Superior temporal gyrus (tissue), 1 donor: ENCODE measurements around the gene RDH13.
A peak's percentile ranks its signal among the peaks of the same experiment; 100 is the strongest.
"Not testable (repeated sequence)": the region's sequence is repeated elsewhere in the genome, so short reads cannot be mapped to it uniquely, and the experiment has no call there.

ENCODE experiments used
- DNase-seq: peaks from one replicate; pipeline ENCODE4 v3.0.0-alpha.2; 2016; ENCODE audit errors: extremely low spot score

Gene RDH13

DNA sequence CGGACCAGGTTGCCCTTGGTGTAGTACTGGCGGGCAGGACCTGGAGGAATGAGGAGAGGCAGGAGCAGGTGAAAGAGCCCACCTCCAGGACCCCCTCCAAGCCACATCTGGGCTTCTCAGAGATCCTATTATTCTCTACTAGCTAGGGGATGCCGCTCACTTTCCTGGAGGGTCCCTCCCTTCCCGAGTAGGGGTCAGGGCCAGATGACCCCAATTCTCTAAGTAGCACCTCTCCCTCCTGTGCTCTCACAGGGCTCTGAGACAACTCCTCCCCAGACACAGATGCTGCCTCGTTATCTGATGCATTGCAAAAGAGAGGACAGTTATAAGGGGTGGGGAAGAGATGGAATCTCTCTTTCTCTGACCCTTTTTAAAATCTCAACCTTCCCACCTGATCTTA lies 47.8 kb downstream of the RDH13 start:
- DNase-seq = no peak

DNA sequence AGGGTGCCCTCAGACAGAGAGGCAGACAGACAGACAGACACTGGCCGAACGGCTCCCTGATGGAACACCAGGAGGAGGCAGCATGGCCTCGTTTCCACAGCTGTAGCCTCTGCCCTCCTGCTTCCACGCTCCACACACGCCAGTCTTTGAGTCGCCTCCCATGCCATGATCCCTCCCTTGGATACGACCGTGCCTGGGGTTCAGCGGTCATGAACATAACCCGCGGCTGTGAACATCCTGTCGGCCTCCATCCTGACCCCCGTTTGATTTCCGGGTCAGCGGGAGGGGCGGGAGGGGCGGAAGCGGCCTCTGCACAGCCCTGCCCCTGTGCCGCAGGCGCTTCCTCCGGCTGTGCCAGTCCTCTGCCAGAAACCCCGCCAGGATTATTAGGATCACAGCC lies 48.2 kb downstream of the RDH13 start:
- no peak for DNase-seq

DNA sequence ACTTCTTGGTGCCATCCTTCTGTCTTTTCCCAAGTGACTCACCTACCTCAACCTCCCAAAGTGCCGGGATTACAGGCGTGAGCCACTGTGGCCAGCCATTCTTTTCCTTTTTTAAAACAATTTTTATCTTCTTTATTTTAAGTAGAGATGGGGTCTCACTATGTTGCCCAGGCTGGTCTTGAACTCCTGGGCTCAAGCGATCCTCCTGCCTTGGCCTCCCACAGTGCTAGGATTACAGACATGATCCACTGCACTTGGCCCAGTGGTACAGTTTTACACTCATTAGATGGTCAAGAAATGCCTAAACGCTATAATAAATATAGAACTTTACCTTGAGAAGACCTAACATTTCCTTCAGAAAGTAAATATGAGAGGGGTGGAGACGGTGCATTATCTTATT lies 49.4 kb downstream of the RDH13 start:
- DNase-seq = no peak

DNA sequence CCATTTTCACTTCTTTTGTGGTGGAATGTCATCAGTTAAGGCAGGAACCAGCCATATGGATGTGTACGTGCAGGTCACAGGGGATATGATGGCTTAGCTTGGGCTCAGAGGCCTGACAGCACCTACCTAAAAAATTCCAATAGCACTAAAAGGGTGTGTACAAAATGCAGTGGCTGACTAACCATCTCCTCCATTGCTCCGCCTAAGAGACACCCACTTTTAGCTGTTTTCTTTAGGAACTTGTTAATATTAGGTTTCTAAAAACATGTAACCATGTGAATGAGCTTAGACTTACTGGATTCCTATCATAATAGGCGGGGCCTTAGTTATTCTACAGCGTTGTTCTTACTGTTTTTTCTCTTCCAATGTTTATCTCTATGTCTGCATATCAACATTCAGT lies 50.6 kb downstream of the RDH13 start:
- no peak for DNase-seq

DNA sequence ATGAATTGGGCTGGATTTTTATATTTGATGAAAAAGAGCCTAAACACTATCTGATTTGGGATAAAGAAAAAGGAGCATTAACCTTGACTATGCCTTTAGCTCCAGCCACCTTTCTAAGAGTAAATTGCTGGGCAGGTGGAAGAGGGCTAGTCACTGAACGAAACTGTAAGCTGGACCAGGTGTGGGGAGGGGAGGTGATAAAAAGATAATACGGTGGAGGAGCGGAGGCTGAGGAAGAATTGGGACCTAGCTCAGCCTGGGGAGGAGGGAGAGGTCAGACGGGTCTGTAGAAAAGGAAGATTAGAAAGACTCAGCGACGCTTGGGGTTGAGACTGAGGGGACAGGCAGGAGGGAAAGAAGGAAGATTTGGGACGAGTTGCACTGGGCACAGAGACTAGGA lies 52.4 kb downstream of the RDH13 start:
- not testable (repeated sequence) for DNase-seq

DNA sequence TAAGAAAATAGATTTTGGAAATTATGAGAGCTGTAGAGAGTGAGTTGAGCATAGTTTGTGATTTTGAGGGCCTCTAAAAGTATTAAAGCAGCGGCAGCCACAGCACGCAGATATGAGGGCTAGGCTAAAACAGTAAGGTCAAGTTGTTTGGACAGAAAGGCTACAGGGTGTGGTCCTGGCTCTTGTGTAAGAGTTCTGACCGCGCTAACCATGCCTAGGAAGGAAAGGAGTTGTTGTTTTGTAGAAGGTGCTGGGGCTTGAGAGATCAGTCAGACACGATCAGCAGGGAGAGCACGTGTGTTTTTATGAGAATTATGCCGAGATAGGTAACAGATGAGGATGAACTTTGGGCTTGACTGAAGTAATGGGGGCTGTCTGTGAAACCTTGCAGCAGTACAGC lies 54.2 kb downstream of the RDH13 start:
- DNase-seq = not testable (repeated sequence)

DNA sequence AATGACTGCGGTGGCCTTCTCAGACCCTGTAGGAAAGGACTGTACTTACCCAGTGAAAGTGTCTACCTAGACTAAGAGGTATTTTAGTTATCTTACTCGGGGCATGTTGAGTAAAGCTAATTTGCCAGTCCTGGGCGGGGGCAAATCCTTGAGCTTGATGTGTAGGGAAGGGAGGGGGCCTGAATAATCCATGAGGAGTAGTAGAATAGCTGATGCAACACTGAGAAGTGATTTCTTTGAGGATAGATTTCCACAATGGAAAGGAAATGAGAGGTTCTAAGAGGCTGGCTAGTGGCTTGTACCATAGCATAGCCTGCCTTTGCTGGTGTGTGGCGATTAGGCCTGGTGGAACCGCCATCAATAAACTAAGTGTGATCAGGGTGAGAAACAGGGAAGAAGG lies 54.8 kb downstream of the RDH13 start:
- DNase-seq = not testable (repeated sequence)

DNA sequence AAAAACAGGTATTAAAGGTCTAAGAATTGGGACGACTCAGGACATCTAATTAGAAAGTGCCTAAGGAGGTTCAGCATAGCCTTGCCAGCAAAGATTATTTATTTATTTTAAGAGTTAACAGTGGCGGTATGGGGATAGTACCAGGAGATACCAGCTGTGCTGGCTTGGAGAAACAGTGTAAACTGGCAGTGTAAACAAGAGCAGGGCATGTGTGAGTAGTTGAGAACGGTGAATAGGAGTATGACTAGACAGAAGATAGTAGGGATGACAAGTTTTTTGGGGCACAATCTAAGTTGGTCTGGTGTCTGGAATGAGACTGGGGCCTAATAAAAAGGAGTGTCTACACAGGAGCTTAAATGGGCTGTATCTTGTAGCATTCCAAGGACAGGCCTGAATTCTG lies 55.4 kb downstream of the RDH13 start:
- DNase-seq = not testable (repeated sequence)

DNA sequence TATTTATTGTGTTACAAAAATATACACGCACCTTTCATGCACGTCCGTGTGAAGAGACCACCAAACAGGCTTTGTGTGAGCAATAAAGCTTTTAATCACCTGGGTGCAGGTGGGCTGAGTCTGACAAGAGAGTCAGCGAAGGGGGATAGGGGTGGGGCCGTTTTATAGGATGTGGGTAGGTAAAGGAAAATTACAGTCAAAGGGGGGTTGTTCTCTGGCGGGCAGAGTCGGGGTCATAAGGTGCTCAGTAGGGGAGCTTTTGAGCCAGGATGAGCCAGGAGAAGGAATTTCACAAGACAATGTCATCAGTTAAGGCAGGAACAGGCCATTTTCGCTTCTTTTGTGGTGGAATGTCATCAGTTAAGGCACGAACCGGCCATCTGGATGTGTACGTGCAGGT lies 56.2 kb downstream of the RDH13 start:
- not testable (repeated sequence) for DNase-seq

DNA sequence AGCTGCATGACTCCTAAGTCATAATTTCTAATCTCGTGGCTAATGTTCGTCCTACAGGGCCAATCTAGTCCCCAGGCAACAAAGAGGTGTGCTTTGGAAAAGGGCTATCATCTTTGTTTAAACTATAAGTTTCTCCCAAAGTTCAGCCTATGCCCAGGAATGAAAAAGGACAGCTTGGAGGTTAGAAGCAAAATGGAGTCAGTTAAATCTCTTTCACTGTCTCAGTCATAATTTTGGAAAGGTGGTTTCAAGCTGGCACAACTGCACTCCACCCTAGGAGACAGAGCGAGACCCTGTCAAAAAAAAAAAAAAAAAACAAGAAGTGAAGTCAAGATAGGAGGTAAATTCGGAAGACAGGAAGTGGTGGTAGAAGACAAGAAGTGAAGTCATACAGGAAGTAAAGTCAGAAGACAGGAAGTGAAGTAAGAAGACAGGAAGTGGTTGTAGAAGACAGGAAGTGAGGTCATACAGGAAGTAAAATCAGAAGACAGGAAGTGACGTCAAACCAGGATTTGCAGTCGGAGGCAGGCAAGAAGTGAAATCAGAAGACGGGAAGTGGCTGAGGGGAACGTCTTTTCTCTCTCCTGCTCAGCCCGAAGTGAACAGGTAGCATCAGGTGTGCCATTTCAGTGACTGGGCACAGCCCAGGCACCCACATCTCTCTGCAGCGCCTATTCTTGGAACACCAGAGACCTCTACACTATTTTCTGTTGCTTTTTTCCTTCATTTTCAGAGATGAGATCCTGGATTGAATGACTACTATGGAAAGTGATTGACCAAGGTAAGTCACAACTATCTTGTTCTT lies 57.1 kb downstream of the RDH13 start:
- peak; percentile 7 for DNase-seq

DNA sequence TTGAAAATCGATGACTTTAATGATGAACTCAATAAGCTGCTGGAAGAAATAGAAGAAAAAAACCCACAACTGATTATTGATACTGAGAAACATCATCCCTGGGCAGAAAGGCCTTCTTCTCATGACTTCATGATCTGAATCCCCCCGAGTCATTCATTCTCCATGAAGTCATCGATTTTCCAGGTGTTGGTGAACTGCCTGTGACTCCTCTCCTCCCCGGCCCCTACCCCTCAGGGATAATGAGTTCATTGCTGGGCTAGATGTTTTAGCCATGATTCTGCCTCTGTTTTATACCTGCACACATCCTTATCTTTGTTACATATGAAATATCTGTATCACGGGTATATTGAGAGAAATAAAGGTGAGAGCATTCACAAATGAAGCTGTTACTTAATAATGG lies 62.2 kb downstream of the RDH13 start:
- DNase-seq = no peak

DNA sequence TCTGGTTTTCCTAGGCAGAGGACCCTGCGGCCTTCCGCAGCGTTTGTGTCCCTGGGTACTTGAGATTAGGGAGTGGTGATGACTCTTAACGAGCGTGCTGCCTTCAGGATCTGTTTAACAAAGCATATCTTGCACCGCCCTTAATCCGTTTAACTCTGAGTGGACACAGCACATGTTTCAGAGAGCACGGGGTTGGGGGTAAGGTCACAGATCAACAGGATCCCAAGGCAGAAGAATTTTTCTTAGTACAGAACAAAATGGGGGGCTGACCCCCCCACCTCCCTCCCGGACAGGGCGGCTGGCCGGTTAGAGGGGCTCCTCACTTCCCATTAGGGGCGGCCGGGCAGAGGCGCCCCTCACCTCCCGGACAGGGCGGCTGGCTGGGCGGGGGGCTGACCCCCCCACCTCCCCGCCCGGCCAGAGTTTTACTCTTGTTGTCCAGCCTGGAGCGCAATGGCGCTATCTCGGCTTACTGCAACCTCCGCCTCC lies 64.2 kb downstream of the RDH13 start:
- DNase-seq = not testable (repeated sequence)

DNA sequence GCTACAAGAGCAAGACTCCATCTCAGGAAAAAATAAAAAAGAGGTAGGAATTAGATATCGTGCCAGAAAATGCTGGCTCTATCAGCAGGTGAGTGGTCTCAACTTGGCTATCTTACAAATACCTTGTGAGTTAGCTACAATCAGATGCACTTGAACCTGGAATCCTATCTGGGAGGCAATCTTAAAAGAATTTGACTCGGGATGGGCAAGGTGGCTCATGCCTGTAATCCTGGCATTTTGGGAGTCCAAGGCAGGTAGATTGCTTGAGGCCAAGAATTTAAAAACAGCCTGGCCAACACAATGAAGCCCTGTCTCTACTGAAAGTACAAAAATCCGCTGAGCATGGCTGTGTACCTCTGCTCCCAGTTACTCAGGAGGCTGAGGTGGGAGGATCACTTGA lies 67.4 kb downstream of the RDH13 start:
- no peak for DNase-seq
